Testis (tissue), 2 donors: ENCODE data around the gene SLC35C1.

Experiments
- POLR2A ChIP-seq: fragments of 450-650 bp; IDR thresholded peaks from one replicate; pipeline ENCODE4 v1.6.1; 2017; ENCODE audit warnings: antibody characterized with exemption, mild to moderate bottlenecking, moderate library complexity
- TF ChIP-seq, protein P1 (sequence below), 3 experiments: fragments of 450-650 bp in 2 of 3; fragments of 200-600 bp in 1 of 3; sonication (generic) in 1 of 3; IDR thresholded peaks; one replicate each; pipeline ENCODE4 v1.5.1; 2016 to 2019; ENCODE audit warnings: antibody characterized with exemption in 3 of 3, mild to moderate bottlenecking in 2 of 3, moderate library complexity in 1 of 3

DNA sequence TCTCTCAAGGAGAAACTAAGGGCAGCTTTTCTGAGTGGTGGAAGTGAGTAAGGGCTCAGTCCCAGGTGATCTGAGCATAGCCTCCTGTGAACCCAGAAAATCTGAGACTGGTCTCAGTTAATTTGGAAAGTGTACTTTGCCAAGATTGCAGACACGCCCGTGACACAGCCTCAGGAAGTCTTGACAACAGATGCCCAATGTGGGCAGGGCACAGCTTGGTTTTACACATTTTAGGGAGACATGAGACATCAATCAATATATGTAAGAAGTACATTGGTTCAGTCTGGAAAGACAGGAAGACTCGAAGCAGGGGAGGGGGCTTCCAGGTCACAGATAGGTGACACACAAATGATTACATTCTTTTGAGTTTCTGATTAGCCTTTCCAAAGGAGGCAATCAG, 28.8 kb downstream of the SLC35C1 start:
- TF ChIP-seq, protein P1, sequence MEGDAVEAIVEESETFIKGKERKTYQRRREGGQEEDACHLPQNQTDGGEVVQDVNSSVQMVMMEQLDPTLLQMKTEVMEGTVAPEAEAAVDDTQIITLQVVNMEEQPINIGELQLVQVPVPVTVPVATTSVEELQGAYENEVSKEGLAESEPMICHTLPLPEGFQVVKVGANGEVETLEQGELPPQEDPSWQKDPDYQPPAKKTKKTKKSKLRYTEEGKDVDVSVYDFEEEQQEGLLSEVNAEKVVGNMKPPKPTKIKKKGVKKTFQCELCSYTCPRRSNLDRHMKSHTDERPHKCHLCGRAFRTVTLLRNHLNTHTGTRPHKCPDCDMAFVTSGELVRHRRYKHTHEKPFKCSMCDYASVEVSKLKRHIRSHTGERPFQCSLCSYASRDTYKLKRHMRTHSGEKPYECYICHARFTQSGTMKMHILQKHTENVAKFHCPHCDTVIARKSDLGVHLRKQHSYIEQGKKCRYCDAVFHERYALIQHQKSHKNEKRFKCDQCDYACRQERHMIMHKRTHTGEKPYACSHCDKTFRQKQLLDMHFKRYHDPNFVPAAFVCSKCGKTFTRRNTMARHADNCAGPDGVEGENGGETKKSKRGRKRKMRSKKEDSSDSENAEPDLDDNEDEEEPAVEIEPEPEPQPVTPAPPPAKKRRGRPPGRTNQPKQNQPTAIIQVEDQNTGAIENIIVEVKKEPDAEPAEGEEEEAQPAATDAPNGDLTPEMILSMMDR (IDR thresholded peaks at IDR 0.05), result no peak
- TF ChIP-seq POLR2A, result no peak
